HUES48 (cell line): ENCODE results near the gene KDR.

Experiments used
- H3K27ac ChIP-seq: one replicate; pipeline ENCODE4 v1.7.0; 2013; ENCODE audit warnings: low read depth, low read length, inconsistent platforms
- H3K27me3 ChIP-seq: 2 replicates; pipeline ENCODE4 v1.6.1; 2013; ENCODE audit warnings: mild to moderate bottlenecking, low read length; ENCODE audit not compliant: control insufficient read depth, insufficient read depth
- H3K36me3 ChIP-seq: 2 replicates; pipeline ENCODE4 v1.6.1; 2013; ENCODE audit warnings: low read length; ENCODE audit not compliant: control insufficient read depth, insufficient read depth
- H3K4me1 ChIP-seq: 2 replicates; pipeline ENCODE4 v1.6.1; 2013; ENCODE audit warnings: mild to moderate bottlenecking, low read length; ENCODE audit not compliant: control insufficient read depth, insufficient read depth
- H3K4me3 ChIP-seq: 2 replicates; pipeline ENCODE4 v1.5.1; 2013; ENCODE audit warnings: mild to moderate bottlenecking, low read depth, low read length
- H3K9ac ChIP-seq: 2 replicates; pipeline ENCODE4 v1.6.1; 2013; ENCODE audit warnings: mild to moderate bottlenecking, low read depth, low read length, moderate library complexity
- H3K9me3 ChIP-seq: 2 replicates; pipeline ENCODE4 v1.6.1; 2013; ENCODE audit warnings: low read length; ENCODE audit not compliant: control insufficient read depth, insufficient read depth

KDR gene

GRCh38 chr4:55079451-55080173, 45.8 kb downstream of the KDR start:
- Histone ChIP-seq H3K36me3 (peaks cover 64% of the 10 kb centered on the region), H3K9ac (no peak overlapping the region), H3K27me3 (no peaks in the 10 kb centered on the region), H3K4me1 (peaks cover 26% of the 10 kb centered on the region), H3K9me3 (no peaks in the 10 kb centered on the region), H3K4me3 (no peak overlapping the region), H3K27ac (peak overlapping the region; percentile 28)

- H3K27me3 ChIP-seq: no peaks in the 10 kb centered on the region
- H3K27ac ChIP-seq: peak overlapping the region; percentile 28
- H3K36me3 ChIP-seq: peaks cover 58% of the 10 kb centered on the region
These were observed 46.4 kb downstream of the KDR start for GRCh38 chr4:55078987-55079386.

GRCh38 chr4:55077577-55077976, 47.8 kb downstream of the KDR start:
- Histone ChIP-seq H3K36me3 (peaks cover 44% of the 10 kb centered on the region), H3K4me1 (peaks cover 32% of the 10 kb centered on the region), H3K9me3 (no peaks in the 10 kb centered on the region), H3K9ac (no peak overlapping the region), H3K4me3 (no peak overlapping the region), H3K27ac (no peak overlapping the region), H3K27me3 (no peaks in the 10 kb centered on the region)

More at GRCh38 chr4:55078987-55079386, 46.4 kb downstream of the KDR start:
- Histone ChIP-seq H3K4me1 (peaks cover 26% of the 10 kb centered on the region), H3K4me3 (no peak overlapping the region), H3K9ac (no peak overlapping the region), H3K9me3 (no peaks in the 10 kb centered on the region)

- no peak overlapping the region for H3K9ac ChIP-seq
- peaks cover 32% of the 10 kb centered on the region for H3K4me1 ChIP-seq
- H3K27ac ChIP-seq: peak overlapping the region; percentile 36
- H3K4me3 ChIP-seq: no peak overlapping the region
- H3K36me3 ChIP-seq: peaks cover 29% of the 10 kb centered on the region
- H3K9me3 ChIP-seq: no peaks in the 10 kb centered on the region
- no peaks in the 10 kb centered on the region for H3K27me3 ChIP-seq
These were observed 49.3 kb downstream of the KDR start for GRCh38 chr4:55075823-55076716.

GRCh38 chr4:55075376-55075775, 50.0 kb downstream of the KDR start:
- H3K36me3 ChIP-seq: peaks cover 22% of the 10 kb centered on the region
- H3K9me3 ChIP-seq: no peaks in the 10 kb centered on the region
- peak overlapping the region; percentile 36 for H3K27ac ChIP-seq
- H3K9ac ChIP-seq: no peak overlapping the region
- no peak overlapping the region for H3K4me3 ChIP-seq
- peaks cover 32% of the 10 kb centered on the region for H3K4me1 ChIP-seq
- H3K27me3 ChIP-seq: no peaks in the 10 kb centered on the region

- Histone ChIP-seq H3K9ac (no peak overlapping the region), H3K9me3 (no peaks in the 10 kb centered on the region), H3K4me1 (peaks cover 27% of the 10 kb centered on the region), H3K4me3 (no peak overlapping the region), H3K27me3 (no peaks in the 10 kb centered on the region), H3K27ac (no peak overlapping the region), H3K36me3 (peaks cover 12% of the 10 kb centered on the region)
These were observed 51.0 kb downstream of the KDR start for GRCh38 chr4:55074386-55074785.

- H3K4me1 ChIP-seq: peaks cover 23% of the 10 kb centered on the region
- no peak overlapping the region for H3K27ac ChIP-seq
- no peaks in the 10 kb centered on the region for H3K36me3 ChIP-seq
- no peak overlapping the region for H3K4me3 ChIP-seq
- H3K27me3 ChIP-seq: no peaks in the 10 kb centered on the region
- no peak overlapping the region for H3K9ac ChIP-seq
- H3K9me3 ChIP-seq: no peaks in the 10 kb centered on the region
These were observed 53.4 kb downstream of the KDR start for GRCh38 chr4:55071951-55072350.

GRCh38 chr4:55069248-55069647, 56.1 kb downstream of the KDR start:
- H3K36me3 ChIP-seq: no peaks in the 10 kb centered on the region
- H3K27ac ChIP-seq: no peak overlapping the region
- H3K4me1 ChIP-seq: peaks cover 5% of the 10 kb centered on the region
- H3K9ac ChIP-seq: no peak overlapping the region
- no peak overlapping the region for H3K4me3 ChIP-seq
- no peaks in the 10 kb centered on the region for H3K9me3 ChIP-seq
- H3K27me3 ChIP-seq: no peaks in the 10 kb centered on the region

GRCh38 chr4:55068522-55068921, 56.9 kb downstream of the KDR start:
- H3K9ac ChIP-seq: no peak overlapping the region
- H3K27me3 ChIP-seq: no peaks in the 10 kb centered on the region
- no peak overlapping the region for H3K27ac ChIP-seq
- no peak overlapping the region for H3K4me3 ChIP-seq
- H3K36me3 ChIP-seq: no peaks in the 10 kb centered on the region
- H3K4me1 ChIP-seq: peaks cover 1% of the 10 kb centered on the region
- H3K9me3 ChIP-seq: no peaks in the 10 kb centered on the region

- no peak overlapping the region for H3K4me3 ChIP-seq
- no peaks in the 10 kb centered on the region for H3K9me3 ChIP-seq
- no peak overlapping the region for H3K27ac ChIP-seq
- H3K36me3 ChIP-seq: no peaks in the 10 kb centered on the region
- H3K4me1 ChIP-seq: no peaks in the 10 kb centered on the region
- H3K9ac ChIP-seq: no peak overlapping the region
- H3K27me3 ChIP-seq: no peaks in the 10 kb centered on the region
These were observed 59.4 kb downstream of the KDR start for GRCh38 chr4:55066018-55066417.

- Histone ChIP-seq H3K27ac (no peak overlapping the region), H3K9ac (no peak overlapping the region), H3K36me3 (no peaks in the 10 kb centered on the region), H3K27me3 (no peaks in the 10 kb centered on the region), H3K9me3 (no peaks in the 10 kb centered on the region), H3K4me3 (no peak overlapping the region), H3K4me1 (no peaks in the 10 kb centered on the region)
These were observed 69.9 kb downstream of the KDR start for GRCh38 chr4:55055529-55055928.
